HepG2 (cell line): ENCODE data around the gene FOXP3. TPM values are rescaled to one million over a fixed set of nuclear protein-coding genes. Genes with fewer than 3 reads are reported as not detected.
A peak's percentile ranks its signal among the peaks of the same experiment; 100 is the strongest.

ENCODE experiments used
- ATAC-seq: fragments of 200-7000 bp; cut with Tn5 transposase; 3 replicates; pipeline ENCODE4 v1.9.1; 2020; ENCODE audit warnings: mild to moderate bottlenecking, moderate library complexity
- BruUV-seq: library from RNA; stranded (reverse); fragments of 400-500 nt; replicated peaks from 2 replicates; lab custom pipeline; 2021; lab: Mats Ljungman, UMichigan
- CTCF ChIA-PET: fragments of 300-600 bp; formaldehyde crosslinking; extraction: SDS; loops from one replicate; lab custom pipeline; 2021; ENCODE audit warnings: low total read pairs, inconsistent platforms, low intra/inter-chr PET ratio; lab: Yijun Ruan, JAX
- POLR2A ChIA-PET: fragments of 350-600 bp; sonication (Branson Sonifier 250); formaldehyde crosslinking; loops from one replicate; lab custom pipeline; 2020; ENCODE audit warnings: antibody characterized with exemption, inconsistent platforms; lab: Yijun Ruan, JAX
- DNase-seq: peaks from one replicate; pipeline ENCODE4 v3.0.0-alpha.2; 2015; ENCODE audit warnings: low spot score
- FAIRE-seq: peaks from 3 replicates; lab custom pipeline; 2011; peaks lifted over from hg19 to GRCh38; lab: Jason Lieb, UNC
- H2AFZ ChIP-seq: one replicate; pipeline ENCODE4 v1.6.1; 2011; ENCODE audit warnings: low read length, inconsistent platforms
- H3K27ac ChIP-seq: fragments of 300-600 bp; 3 replicates; pipeline ENCODE4 v1.8.0; 2011; ENCODE audit warnings: mixed run types, mild to moderate bottlenecking, mixed read lengths, low read length, inconsistent platforms; ENCODE audit not compliant: insufficient read depth; ENCODE audit errors: extremely low read length
- H3K27me3 ChIP-seq, 2 experiments: fragments of 200-600 bp in 1 of 2; 2 replicates in 1 of 2; 3 replicates in 1 of 2; pipeline versions ENCODE4 v1.6.0 to v1.8.0; 2011; ENCODE audit warnings: low read length in 2 of 2, mild to moderate bottlenecking in 2 of 2, moderate library complexity in 2 of 2, inconsistent platforms in 1 of 2; ENCODE audit not compliant: insufficient read depth in 2 of 2, control insufficient read depth in 1 of 2
- H3K36me3 ChIP-seq, 2 experiments: fragments of 200-600 bp in 1 of 2; replicated peaks in 1 of 2; 2 replicates in 1 of 2; 3 replicates in 1 of 2; pipeline versions ENCODE4 v1.5.1 to v1.8.0; 2011; ENCODE audit warnings: low read length in 2 of 2, inconsistent platforms in 1 of 2; ENCODE audit not compliant: insufficient read depth in 2 of 2, control insufficient read depth in 1 of 2
- H3K4me1 ChIP-seq: 2 replicates; pipeline ENCODE4 v1.5.1; 2012; ENCODE audit warnings: low read length, inconsistent platforms; ENCODE audit not compliant: insufficient read depth
- H3K4me2 ChIP-seq: 2 replicates; pipeline ENCODE4 v1.6.0; 2011; ENCODE audit warnings: low read depth, low read length, inconsistent platforms
- H3K4me3 ChIP-seq, 3 experiments: fragments of 200-600 bp in 1 of 3; sonication (generic), shearing (Covaris generic) in 1 of 3; replicated peaks in 1 of 3; 2 replicates each; pipeline ENCODE4 v1.5.1; 2011 to 2016; ENCODE audit warnings: low read length in 3 of 3, inconsistent platforms in 2 of 3, low read depth in 2 of 3, mild to moderate bottlenecking in 2 of 3, control low read depth in 1 of 3, mixed read lengths in 1 of 3; ENCODE audit not compliant: insufficient read depth in 1 of 3
- H3K79me2 ChIP-seq: one replicate; pipeline ENCODE4 v1.6.1; 2011; ENCODE audit warnings: low read length, inconsistent platforms; ENCODE audit not compliant: insufficient read depth
- H3K9ac ChIP-seq: 2 replicates; pipeline ENCODE4 v1.6.0; 2011; ENCODE audit warnings: mild to moderate bottlenecking, low read depth, low read length, inconsistent platforms; ENCODE audit not compliant: insufficient read depth
- H3K9me3 ChIP-seq: 2 replicates; pipeline ENCODE4 v1.5.1; 2012; ENCODE audit warnings: mild to moderate bottlenecking, low read length
- H4K20me1 ChIP-seq: 2 replicates; pipeline ENCODE4 v1.6.0; 2011; ENCODE audit warnings: inconsistent platforms, mild to moderate bottlenecking, low read length, moderate library complexity; ENCODE audit not compliant: insufficient read depth
- ARID4A ChIP-seq: sonication (generic); formaldehyde crosslinking; IDR thresholded peaks from 2 replicates; pipeline ENCODE4 v1.5.0; 2020; ENCODE audit warnings: mild to moderate bottlenecking, missing genetic modification reagents, borderline replicate concordance
- FOXO4 ChIP-seq: sonication (generic); formaldehyde crosslinking; conservative IDR thresholded peaks from 2 replicates; pipeline ENCODE4 v1.8.1; 2023; ENCODE audit warnings: missing genetic modification reagents
- FOXP1 ChIP-seq, 2 experiments: fragments of 450-650 bp in 1 of 2; IDR thresholded peaks; 2 replicates each; pipeline ENCODE4 v1.6.1; 2017 to 2018; ENCODE audit warnings: antibody characterized with exemption in 1 of 2
- HOXA7 ChIP-seq: sonication (generic); formaldehyde crosslinking; IDR thresholded peaks from 2 replicates; pipeline ENCODE4 v1.8.1; 2022; ENCODE audit warnings: mild to moderate bottlenecking, missing genetic modification reagents, moderate library complexity
- IKZF1 ChIP-seq: fragments of 450-650 bp; IDR thresholded peaks from 2 replicates; pipeline ENCODE4 v1.7.1; 2016
- SP4 ChIP-seq: sonication (generic); formaldehyde crosslinking; IDR thresholded peaks from 2 replicates; pipeline ENCODE4 v1.8.1; 2023; ENCODE audit warnings: mild to moderate bottlenecking, missing genetic modification reagents
- ZNF569 ChIP-seq: sonication (generic); formaldehyde crosslinking; IDR thresholded peaks from 2 replicates; pipeline ENCODE4 v1.5.0; 2020; ENCODE audit warnings: mild to moderate bottlenecking, missing genetic modification reagents, moderate library complexity, borderline replicate concordance
- ZNF687 ChIP-seq: sonication (generic); formaldehyde crosslinking; IDR thresholded peaks from 2 replicates; pipeline ENCODE4 v1.5.1; 2020; ENCODE audit warnings: mild to moderate bottlenecking, missing genetic modification reagents, moderate library complexity
- WGBS: methylation state at CpG from one replicate; pipeline ENCODE4 v1.1.6; 2017; ENCODE audit warnings: low lambda C conversion rate; 5-methylcytosine and 5-hydroxymethylcytosine counted together
- in situ Hi-C: cut with HindIII; loops from 2 replicates; pipeline ENCODE4 v1.10.0; 2017; ENCODE audit warnings: low pct_unique_long_range_greater_than_20kb; ENCODE audit not compliant: extremely low pct_ligation_motif_present
- intact Hi-C: fragments of 100-400 bp; cut with micrococcal nuclease; formaldehyde crosslinking; loops from one replicate; pipeline ENCODE4 v1.10.0; 2022; ENCODE audit not compliant: unreplicated experiment
- polyA plus RNA-seq, 8 experiments: library from polyadenylated mRNA; depleted of rRNA in 3 of 8; stranded (reverse) in 7 of 8; unstranded in 1 of 8; fragments of >200 nt; fragmentation: Illumina TruSeq in 4 of 8; extraction: Trizol in 4 of 8; gene quantifications; 2 replicates each; pipeline versions ENCODE4 v1.2.1 to v1.2.3, GENCODE V29; 2011 to 2016; ENCODE audit warnings: low read depth in 4 of 8, missing spikeins in 1 of 8, mixed read lengths in 1 of 8; ENCODE audit not compliant: insufficient read depth in 1 of 8
- total RNA-seq, 5 experiments: library from RNA; depleted of rRNA; stranded (reverse); fragments of >200 nt; fragmentation: Illumina TruSeq; extraction: Trizol; gene quantifications; 2 replicates each; pipeline ENCODE4 v1.2.3, GENCODE V29; 2016; ENCODE audit warnings: low read depth in 1 of 5
- TF ChIP-seq, protein P1 (sequence below): sonication (generic); formaldehyde crosslinking; IDR thresholded peaks from 2 replicates; pipeline ENCODE4 v1.4.0; 2020; ENCODE audit warnings: missing genetic modification reagents
- TF ChIP-seq, protein P2 (sequence below): sonication (generic); formaldehyde crosslinking; IDR thresholded peaks from 2 replicates; pipeline ENCODE4 v1.4.0; 2020; ENCODE audit warnings: mild to moderate bottlenecking, missing genetic modification reagents

The FOXP3 gene
- total and polyA plus RNA-seq, 2 of the 13 experiments (the other 11 are each of a cell fraction or from before 2014, with no cell fraction given), result 0.04 TPM; not detected in 1

DNA sequence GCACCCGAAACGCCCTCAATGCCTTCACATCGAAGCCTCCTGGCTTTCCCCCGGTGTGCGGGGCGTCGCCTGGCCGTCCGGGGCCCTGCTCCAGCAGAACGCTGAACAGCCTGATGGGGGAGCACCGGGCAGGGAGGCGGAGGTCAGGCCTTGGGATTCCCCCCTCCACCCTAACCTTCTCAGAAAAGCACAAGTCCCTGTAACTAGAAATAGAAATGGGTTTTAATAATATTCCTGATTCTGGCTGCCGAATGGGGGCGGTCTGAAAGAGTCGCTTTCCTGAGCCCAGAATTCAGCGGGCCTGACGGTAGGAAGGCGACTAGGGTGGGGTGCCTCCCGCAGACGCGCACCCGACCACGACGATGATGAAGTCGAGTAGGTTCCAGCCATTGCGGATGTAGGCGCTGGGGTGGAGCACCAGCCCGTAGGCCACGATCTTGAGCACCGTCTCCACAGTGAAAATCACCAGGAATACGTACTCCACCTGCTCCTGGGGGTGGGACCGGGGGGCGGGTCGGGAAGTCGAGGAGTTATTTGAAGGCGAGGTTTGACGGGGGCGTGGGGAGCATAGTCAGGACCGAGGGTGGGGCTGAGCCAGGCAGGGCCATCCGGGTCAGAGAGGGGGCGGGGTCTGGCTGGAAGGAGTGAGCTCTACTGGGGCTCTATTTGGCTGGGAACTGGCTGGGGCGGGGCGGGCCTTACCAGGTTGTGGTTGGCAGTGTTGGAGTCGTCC, 33.8 kb downstream of the FOXP3 start:
- BruUV-seq, result no TSS peak
- DNase-seq (peak; percentile 9), FAIRE-seq (no peak), ATAC-seq (peak; percentile 71)
- H3K27me3 ChIP-seq, result 0 out of 5 replicates have a peak, but pooled peaks cover 0 to under 1% of the 10 kb centered on the region in 2 experiments
- H3K9ac ChIP-seq, result 0 out of 2 replicates have a peak overlapping the region, but pooled peaks have one; percentile 15
- H3K27ac ChIP-seq, result no peak overlapping the region
- no peaks in the 10 kb centered on the region for H3K9me3 ChIP-seq
- H3K79me2 ChIP-seq, result no peaks in the 10 kb centered on the region
- no peaks in the 10 kb centered on the region for H4K20me1 ChIP-seq
- 0% methylated on average over 10 of the region's 44 CpGs for WGBS
- peak overlapping the region; percentile 66 for H3K4me2 ChIP-seq
- intact Hi-C loops (no loop called here), in situ Hi-C loops (no loop called here)
- H3K4me3 ChIP-seq, result peak overlapping the region; percentile 34 to 60 (median 47); a peak in 5 of 6 replicates
- H2AFZ ChIP-seq, result no peak overlapping the region
- POLR2A ChIA-PET, result interaction anchor here (2.1 kb wide), 1 partner anchor 40 kb away, joined by 8 read pairs; no protein-coding TSS in a partner anchor
- CTCF ChIA-PET, result no interaction called here
- no peaks in the 10 kb centered on the region for H3K36me3 ChIP-seq
- H3K4me1 ChIP-seq, result no peaks in the 10 kb centered on the region
- TF ChIP-seq HOXA7 (CRISPR knock-in tag) (no peak), ZNF687 (CRISPR knock-in tag) (peak; percentile 48), FOXO4 (CRISPR knock-in tag) (no peak), ZNF569 (CRISPR knock-in tag) (no peak), SP4 (no peak), FOXP1 (IDR thresholded peaks at IDR 0.05) (no peak), FOXP1 (CRISPR knock-in tag; IDR thresholded peaks at IDR 0.05) (no peak), IKZF1 (no peak), ARID4A (peak; percentile 27; the same call in 1 of the 2 replicates)
- TF ChIP-seq, protein P1, sequence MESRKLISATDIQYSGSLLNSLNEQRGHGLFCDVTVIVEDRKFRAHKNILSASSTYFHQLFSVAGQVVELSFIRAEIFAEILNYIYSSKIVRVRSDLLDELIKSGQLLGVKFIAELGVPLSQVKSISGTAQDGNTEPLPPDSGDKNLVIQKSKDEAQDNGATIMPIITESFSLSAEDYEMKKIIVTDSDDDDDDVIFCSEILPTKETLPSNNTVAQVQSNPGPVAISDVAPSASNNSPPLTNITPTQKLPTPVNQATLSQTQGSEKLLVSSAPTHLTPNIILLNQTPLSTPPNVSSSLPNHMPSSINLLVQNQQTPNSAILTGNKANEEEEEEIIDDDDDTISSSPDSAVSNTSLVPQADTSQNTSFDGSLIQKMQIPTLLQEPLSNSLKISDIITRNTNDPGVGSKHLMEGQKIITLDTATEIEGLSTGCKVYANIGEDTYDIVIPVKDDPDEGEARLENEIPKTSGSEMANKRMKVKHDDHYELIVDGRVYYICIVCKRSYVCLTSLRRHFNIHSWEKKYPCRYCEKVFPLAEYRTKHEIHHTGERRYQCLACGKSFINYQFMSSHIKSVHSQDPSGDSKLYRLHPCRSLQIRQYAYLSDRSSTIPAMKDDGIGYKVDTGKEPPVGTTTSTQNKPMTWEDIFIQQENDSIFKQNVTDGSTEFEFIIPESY (CRISPR knock-in tag), result no peak
- TF ChIP-seq, protein P2, sequence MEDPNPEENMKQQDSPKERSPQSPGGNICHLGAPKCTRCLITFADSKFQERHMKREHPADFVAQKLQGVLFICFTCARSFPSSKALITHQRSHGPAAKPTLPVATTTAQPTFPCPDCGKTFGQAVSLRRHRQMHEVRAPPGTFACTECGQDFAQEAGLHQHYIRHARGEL (CRISPR knock-in tag), result no peak
